Measurements from ENCODE around the gene HOXD9.

HOXD9 gene

DNA sequence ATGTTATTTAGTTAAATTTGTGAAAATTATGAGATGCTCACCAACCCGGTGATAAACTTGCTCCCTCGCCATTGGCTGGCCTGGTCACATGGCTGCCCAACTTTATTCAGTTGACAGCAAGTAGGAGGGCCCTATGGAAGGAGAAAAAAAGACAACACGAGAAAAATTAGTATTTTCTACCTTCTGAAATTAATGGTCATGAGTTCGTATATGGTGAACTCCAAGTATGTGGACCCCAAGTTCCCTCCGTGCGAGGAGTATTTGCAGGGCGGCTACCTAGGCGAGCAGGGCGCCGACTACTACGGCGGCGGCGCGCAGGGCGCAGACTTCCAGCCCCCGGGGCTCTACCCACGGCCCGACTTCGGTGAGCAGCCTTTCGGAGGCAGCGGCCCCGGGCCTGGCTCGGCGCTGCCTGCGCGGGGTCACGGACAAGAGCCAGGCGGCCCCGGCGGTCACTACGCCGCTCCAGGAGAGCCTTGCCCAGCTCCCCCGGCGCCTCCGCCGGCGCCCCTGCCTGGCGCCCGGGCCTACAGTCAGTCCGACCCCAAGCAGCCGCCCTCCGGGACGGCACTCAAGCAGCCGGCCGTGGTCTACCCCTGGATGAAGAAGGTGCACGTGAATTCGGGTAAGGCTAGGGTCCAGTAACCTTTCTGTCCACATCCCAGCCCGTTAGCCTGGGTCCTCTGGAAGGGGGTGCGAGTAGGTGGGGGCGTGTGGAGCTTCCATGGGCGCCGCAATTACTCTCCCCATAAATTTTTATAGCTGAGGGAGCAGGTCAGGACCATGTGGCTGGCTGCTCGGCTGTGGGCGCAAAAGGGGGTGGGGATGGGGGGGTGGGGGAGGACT, 29.1 kb downstream of the HOXD9 start, which contains the start of gene HOXD4 (continued):
- TF ChIP-seq POU6F1 (CRISPR knock-in tag; IDR thresholded peaks at IDR 0.05; ENCODE audit: borderline replicate concordance, low read depth) (no peak), TCF4 (CRISPR knock-in tag; IDR thresholded peaks at IDR 0.05; ENCODE audit: borderline replicate concordance) (no peak), ZNF8 (CRISPR knock-in tag; IDR thresholded peaks at IDR 0.05) (no peak)

DNA sequence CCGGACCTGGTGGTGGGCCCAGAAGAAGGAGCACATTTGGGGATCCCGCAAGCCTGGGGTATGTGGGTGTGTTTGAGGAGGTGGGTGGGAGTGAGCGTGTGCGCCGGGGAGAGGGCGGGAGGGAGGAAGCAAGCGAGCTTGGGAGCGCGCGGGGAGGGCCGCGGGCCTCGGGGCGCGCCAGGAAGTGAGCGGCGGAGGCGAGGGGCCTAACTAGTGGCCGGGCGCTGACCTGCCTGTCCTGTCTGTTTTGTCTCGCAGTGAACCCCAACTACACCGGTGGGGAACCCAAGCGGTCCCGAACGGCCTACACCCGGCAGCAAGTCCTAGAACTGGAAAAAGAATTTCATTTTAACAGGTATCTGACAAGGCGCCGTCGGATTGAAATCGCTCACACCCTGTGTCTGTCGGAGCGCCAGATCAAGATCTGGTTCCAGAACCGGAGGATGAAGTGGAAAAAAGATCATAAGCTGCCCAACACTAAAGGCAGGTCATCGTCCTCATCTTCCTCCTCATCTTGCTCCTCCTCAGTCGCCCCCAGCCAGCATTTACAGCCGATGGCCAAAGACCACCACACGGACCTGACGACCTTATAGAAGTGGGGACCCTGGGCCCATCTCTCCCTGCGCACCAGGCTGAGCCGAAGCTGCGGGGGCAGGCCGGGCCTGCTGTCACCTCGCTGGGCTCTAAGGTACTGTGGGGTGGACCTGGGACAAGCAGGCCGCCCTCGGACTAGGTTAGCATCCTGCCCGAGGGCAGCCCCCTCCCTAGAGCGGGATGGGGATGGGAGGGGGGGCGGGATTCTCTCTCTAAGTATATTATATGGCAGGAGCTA, 30.0 kb downstream of the HOXD9 start:
- no peak for ATAC-seq
- TF ChIP-seq ZFP30 (CRISPR knock-in tag; IDR thresholded peaks at IDR 0.05) = no peak
- no peak for TF ChIP-seq ISL1 (CRISPR knock-in tag; IDR thresholded peaks at IDR 0.05)
- no peak for TF ChIP-seq ZNF70 (CRISPR knock-in tag; IDR thresholded peaks at IDR 0.05)
- TF ChIP-seq, protein P1, sequence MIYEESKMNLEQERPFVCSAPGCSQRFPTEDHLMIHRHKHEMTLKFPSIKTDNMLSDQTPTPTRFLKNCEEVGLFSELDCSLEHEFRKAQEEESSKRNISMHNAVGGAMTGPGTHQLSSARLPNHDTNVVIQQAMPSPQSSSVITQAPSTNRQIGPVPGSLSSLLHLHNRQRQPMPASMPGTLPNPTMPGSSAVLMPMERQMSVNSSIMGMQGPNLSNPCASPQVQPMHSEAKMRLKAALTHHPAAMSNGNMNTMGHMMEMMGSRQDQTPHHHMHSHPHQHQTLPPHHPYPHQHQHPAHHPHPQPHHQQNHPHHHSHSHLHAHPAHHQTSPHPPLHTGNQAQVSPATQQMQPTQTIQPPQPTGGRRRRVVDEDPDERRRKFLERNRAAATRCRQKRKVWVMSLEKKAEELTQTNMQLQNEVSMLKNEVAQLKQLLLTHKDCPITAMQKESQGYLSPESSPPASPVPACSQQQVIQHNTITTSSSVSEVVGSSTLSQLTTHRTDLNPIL (CRISPR knock-in tag; IDR thresholded peaks at IDR 0.05; ENCODE audit: low read depth) = no peak

GRCh38 chr2:176154576-176155252, 32.2 kb downstream of the HOXD9 start:
- TF ChIP-seq TCF4 (CRISPR knock-in tag; IDR thresholded peaks at IDR 0.05; ENCODE audit: borderline replicate concordance) (no peak), ZNF565 (CRISPR knock-in tag; conservative IDR thresholded peaks at IDR 0.05; ENCODE audit: low read depth) (no peak), ESRRG (CRISPR knock-in tag; IDR thresholded peaks at IDR 0.05) (no peak), ARNTL (CRISPR knock-in tag; IDR thresholded peaks at IDR 0.05; ENCODE audit: borderline replicate concordance, low read depth) (no peak), CSDC2 (CRISPR knock-in tag; IDR thresholded peaks at IDR 0.05) (no peak), SNAI2 (CRISPR knock-in tag; IDR thresholded peaks at IDR 0.05) (no peak), ZFP3 (CRISPR knock-in tag; IDR thresholded peaks at IDR 0.05) (no peak)
- TF ChIP-seq, protein P2, sequence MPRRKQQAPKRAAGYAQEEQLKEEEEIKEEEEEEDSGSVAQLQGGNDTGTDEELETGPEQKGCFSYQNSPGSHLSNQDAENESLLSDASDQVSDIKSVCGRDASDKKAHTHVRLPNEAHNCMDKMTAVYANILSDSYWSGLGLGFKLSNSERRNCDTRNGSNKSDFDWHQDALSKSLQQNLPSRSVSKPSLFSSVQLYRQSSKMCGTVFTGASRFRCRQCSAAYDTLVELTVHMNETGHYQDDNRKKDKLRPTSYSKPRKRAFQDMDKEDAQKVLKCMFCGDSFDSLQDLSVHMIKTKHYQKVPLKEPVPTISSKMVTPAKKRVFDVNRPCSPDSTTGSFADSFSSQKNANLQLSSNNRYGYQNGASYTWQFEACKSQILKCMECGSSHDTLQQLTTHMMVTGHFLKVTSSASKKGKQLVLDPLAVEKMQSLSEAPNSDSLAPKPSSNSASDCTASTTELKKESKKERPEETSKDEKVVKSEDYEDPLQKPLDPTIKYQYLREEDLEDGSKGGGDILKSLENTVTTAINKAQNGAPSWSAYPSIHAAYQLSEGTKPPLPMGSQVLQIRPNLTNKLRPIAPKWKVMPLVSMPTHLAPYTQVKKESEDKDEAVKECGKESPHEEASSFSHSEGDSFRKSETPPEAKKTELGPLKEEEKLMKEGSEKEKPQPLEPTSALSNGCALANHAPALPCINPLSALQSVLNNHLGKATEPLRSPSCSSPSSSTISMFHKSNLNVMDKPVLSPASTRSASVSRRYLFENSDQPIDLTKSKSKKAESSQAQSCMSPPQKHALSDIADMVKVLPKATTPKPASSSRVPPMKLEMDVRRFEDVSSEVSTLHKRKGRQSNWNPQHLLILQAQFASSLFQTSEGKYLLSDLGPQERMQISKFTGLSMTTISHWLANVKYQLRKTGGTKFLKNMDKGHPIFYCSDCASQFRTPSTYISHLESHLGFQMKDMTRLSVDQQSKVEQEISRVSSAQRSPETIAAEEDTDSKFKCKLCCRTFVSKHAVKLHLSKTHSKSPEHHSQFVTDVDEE (CRISPR knock-in tag; IDR thresholded peaks at IDR 0.05) = no peak
- TF ChIP-seq, protein P1 (CRISPR knock-in tag; IDR thresholded peaks at IDR 0.05; ENCODE audit: low read depth) = no peak
- ATAC-seq = no peak

- no peak for ATAC-seq
- no peak for TF ChIP-seq TCF4 (CRISPR knock-in tag; IDR thresholded peaks at IDR 0.05; ENCODE audit: borderline replicate concordance)
- TF ChIP-seq, protein P2 (CRISPR knock-in tag; IDR thresholded peaks at IDR 0.05) = no peak
- TF ChIP-seq OSR1 (CRISPR knock-in tag; IDR thresholded peaks at IDR 0.05) = no peak
- TF ChIP-seq PATZ1 (CRISPR knock-in tag; IDR thresholded peaks at IDR 0.05; ENCODE audit: borderline replicate concordance) = no peak
- no peak for TF ChIP-seq PPARA (CRISPR knock-in tag; IDR thresholded peaks at IDR 0.05; ENCODE audit: borderline replicate concordance)
- TF ChIP-seq ZFP3 (CRISPR knock-in tag; IDR thresholded peaks at IDR 0.05) = no peak
- no peak for TF ChIP-seq ESRRG (CRISPR knock-in tag; IDR thresholded peaks at IDR 0.05)
- no peak for TF ChIP-seq CSRNP3 (CRISPR knock-in tag; IDR thresholded peaks at IDR 0.05)
Observed at GRCh38 chr2:176155356-176156044, 33.0 kb downstream of the HOXD9 start.
